Osteocyte (in vitro differentiated cells): Measurements from ENCODE around the gene PSMC3. TPM values are rescaled to one million over a fixed set of nuclear protein-coding genes. Genes with fewer than 3 reads are reported as not detected.

Source experiments
- DNase-seq: peaks from one replicate; pipeline ENCODE4 v3.0.0; 2021; ENCODE audit warnings: mixed read lengths; ENCODE audit not compliant: unreplicated experiment; ENCODE audit errors: extremely low spot score
- H3K27ac Mint-ChIP-seq: one replicate; pipeline ENCODE4 v1.8.0; 2021; ENCODE audit warnings: mild to moderate bottlenecking, mixed read lengths; ENCODE audit not compliant: unreplicated experiment
- H3K27me3 Mint-ChIP-seq: one replicate; pipeline ENCODE4 v1.8.0; 2021; ENCODE audit warnings: mixed read lengths; ENCODE audit not compliant: unreplicated experiment
- H3K36me3 Mint-ChIP-seq: one replicate; pipeline ENCODE4 v1.8.0; 2021; ENCODE audit warnings: mixed read lengths; ENCODE audit not compliant: unreplicated experiment
- H3K4me1 Mint-ChIP-seq: one replicate; pipeline ENCODE4 v1.8.0; 2021; ENCODE audit warnings: mixed read lengths; ENCODE audit not compliant: unreplicated experiment
- H3K4me3 Mint-ChIP-seq: one replicate; pipeline ENCODE4 v1.8.0; 2021; ENCODE audit warnings: mild to moderate bottlenecking, moderate library complexity, mixed read lengths; ENCODE audit not compliant: unreplicated experiment
- H3K9me3 Mint-ChIP-seq: one replicate; pipeline ENCODE4 v1.8.0; 2021; ENCODE audit warnings: mixed read lengths; ENCODE audit not compliant: unreplicated experiment
- total RNA-seq: library from RNA; stranded (reverse); gene quantifications from 2 replicates; pipeline ENCODE4 v1.2.1, GENCODE V29; 2021
- TF ChIP-seq, protein P1 (sequence below): fragments of 200-600 bp; sonication (generic); IDR thresholded peaks from 2 replicates; pipeline ENCODE4 v1.5.0; 2021; ENCODE audit warnings: antibody characterized with exemption, mild to moderate bottlenecking, moderate library complexity

PSMC3 gene
- total RNA-seq, 1 donor from 2014 or later = 123 TPM

DNA sequence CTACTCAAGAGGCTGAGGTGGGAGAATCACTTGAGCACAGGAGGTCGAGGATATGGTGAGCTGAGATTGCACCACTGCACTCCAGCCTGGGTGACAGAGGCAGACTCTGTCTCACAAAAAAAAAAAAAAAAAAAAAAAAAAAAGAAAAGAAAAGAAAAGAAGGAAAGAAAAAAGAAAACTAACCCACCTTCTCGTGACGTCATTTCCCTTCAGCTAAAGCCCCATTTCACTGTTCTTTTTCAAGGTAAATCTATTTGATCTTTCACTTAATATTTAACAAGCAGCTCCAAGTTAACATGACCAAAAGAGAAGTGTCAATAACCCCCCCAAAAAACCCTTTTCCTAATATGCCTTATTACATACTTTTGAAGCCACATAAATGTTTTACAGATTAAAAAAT is 17.6 kb upstream of the PSMC3 start:
- Mint-ChIP-seq H3K4me1 (no peaks in the 10 kb centered on the region), H3K27me3 (no peaks in the 10 kb centered on the region), H3K4me3 (no peak overlapping the region), H3K9me3 (no peaks in the 10 kb centered on the region), H3K27ac (no peak overlapping the region), H3K36me3 (no peaks in the 10 kb centered on the region)
- TF ChIP-seq, protein P1, sequence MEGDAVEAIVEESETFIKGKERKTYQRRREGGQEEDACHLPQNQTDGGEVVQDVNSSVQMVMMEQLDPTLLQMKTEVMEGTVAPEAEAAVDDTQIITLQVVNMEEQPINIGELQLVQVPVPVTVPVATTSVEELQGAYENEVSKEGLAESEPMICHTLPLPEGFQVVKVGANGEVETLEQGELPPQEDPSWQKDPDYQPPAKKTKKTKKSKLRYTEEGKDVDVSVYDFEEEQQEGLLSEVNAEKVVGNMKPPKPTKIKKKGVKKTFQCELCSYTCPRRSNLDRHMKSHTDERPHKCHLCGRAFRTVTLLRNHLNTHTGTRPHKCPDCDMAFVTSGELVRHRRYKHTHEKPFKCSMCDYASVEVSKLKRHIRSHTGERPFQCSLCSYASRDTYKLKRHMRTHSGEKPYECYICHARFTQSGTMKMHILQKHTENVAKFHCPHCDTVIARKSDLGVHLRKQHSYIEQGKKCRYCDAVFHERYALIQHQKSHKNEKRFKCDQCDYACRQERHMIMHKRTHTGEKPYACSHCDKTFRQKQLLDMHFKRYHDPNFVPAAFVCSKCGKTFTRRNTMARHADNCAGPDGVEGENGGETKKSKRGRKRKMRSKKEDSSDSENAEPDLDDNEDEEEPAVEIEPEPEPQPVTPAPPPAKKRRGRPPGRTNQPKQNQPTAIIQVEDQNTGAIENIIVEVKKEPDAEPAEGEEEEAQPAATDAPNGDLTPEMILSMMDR = no peak
- no peak for DNase-seq

DNA sequence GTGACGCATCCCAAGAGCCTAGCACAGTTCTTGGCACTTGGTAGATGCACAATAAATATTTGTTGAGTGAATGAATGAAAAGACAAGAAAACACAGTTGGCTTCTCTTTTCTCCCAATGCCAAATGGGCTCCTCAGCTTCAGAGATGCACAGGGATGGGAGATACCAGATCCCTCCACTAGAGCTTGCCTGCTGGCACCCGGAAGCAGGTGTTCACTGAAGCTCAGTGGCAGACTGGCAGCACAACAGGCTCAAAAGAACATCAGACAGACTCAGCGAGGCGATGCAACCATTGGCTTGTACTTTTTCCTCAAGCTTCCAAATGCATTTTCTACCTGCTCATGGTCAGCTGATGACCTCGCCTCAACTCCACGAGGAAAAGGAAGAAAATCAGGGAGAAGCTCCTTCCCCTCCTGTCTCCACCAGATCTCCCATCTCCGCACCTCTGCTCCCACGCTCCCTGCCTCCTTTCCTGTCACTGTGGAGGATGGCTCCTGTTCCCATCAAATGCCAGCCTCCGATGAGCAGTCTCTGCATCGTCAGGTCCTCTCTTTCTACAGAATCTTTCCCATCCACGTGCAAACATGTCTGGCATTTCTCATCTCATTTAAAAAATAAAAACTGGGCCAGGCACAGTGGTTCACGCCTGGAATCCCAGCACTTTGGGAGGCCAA is 16.9 kb upstream of the PSMC3 start:
- Mint-ChIP-seq H3K36me3 (no peaks in the 10 kb centered on the region), H3K27me3 (no peaks in the 10 kb centered on the region), H3K27ac (no peak overlapping the region), H3K4me3 (no peak overlapping the region), H3K4me1 (no peaks in the 10 kb centered on the region), H3K9me3 (no peaks in the 10 kb centered on the region)
- TF ChIP-seq, protein P1 = no peak
- no peak for DNase-seq

DNA sequence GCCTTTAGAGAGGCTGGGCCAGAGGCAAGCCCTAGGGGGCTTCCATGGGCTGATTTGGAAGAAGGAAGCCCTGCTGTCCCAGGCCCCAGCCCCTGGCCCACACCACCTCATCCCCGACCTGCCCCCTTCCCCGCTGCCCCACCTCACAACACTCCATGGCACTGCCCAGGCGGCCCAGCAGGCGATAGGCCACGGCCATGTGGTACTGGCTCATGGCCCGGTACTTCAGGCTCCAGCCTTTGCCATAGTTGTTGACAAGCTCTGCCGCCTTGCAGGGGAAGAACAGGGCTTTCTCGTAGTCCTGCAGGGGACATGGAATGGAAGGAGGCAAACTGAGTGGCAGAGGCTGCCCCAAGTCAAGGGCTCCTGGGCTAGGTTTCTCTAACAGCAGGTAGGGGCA is 16.3 kb upstream of the PSMC3 start:
- TF ChIP-seq, protein P1 = no peak
- Mint-ChIP-seq H3K27me3 (no peaks in the 10 kb centered on the region), H3K4me3 (no peak overlapping the region), H3K9me3 (no peaks in the 10 kb centered on the region), H3K36me3 (no peaks in the 10 kb centered on the region), H3K27ac (no peak overlapping the region), H3K4me1 (no peaks in the 10 kb centered on the region)
- DNase-seq = no peak

DNA sequence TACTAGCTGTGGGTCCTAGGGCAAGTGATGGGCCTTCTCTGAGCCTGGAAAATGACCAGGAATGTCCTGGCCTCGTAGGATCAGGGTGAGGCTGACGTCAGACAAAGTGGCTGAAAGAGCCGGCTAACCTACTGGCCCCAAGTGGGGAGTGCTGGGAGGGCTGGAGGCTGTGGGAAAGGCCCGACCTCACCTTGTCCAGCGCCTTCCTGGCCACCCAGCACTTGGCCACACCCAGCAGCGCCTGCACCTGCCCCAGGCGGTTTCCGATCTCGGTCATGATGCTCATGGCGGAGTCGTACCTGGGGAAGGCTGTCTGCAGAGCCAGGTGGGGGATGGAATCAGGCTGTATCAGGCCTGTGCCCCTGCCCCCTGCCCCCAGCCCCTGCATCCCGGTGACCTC is 15.2 kb upstream of the PSMC3 start:
- no peaks in the 10 kb centered on the region for H3K27me3 Mint-ChIP-seq
- no peaks in the 10 kb centered on the region for H3K9me3 Mint-ChIP-seq
- TF ChIP-seq, protein P1 = no peak
- no peak overlapping the region for H3K4me3 Mint-ChIP-seq
- no peaks in the 10 kb centered on the region for H3K4me1 Mint-ChIP-seq
- H3K36me3 Mint-ChIP-seq = no peaks in the 10 kb centered on the region
- no peak for DNase-seq
- no peak overlapping the region for H3K27ac Mint-ChIP-seq

DNA sequence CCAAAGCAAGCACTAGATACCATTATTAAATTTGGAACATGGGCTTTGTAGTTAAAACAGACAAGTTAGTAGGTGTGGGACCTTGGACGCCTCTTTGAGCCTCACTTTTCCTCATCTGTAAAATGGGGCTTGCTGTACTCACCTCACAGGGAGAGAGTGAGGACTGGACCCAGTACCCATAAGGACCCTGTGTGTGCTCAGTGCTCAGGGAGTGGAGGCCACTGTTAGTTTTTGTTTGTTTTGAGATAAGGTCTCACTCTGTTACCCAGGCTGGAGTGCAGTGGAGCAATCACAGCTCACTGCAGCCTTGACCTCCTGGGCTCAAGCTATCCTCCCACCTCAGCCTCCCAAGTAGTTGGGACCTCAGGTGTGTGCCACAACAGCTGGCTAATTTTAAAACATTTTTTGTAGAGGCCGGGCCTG is 13.8 kb upstream of the PSMC3 start:
- Mint-ChIP-seq H3K36me3 (no peaks in the 10 kb centered on the region), H3K4me3 (no peak overlapping the region), H3K9me3 (no peaks in the 10 kb centered on the region), H3K4me1 (no peaks in the 10 kb centered on the region), H3K27me3 (no peaks in the 10 kb centered on the region), H3K27ac (no peak overlapping the region)
- TF ChIP-seq, protein P1 = no peak
- DNase-seq = no peak
